ENCODE data around the gene ENG.

The ENG gene

DNA sequence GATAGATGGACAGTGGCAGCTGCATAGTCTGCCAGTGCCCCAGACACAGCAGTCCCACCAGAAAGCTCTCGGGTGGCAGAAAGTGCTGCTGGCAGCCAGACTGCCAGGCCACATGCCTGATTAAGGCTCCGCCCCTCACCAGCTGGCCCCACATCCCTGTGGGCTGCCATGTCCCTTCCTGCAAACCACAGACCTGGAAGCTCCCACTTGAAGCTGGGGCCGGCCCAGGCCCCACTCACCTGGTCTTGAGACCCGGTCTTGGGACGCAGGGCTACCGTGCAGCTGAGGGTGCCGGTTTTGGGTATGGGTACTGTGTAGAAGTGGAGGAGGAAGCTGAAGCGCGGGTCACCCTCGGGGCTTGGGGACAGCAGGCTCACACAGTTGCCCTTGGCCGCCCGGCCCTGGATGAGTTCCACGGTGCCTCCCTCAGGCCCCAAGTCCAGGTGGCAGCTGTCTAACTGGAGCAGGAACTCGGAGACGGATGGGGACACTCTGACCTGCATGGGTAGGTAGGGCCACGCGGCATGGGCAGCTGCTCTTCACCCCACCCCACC, 36.5 kb downstream of the ENG start:
- in situ Hi-C loops (cut with MboI; ENCODE audit: low sequenced_read_pairs) = no loop called here

- in situ Hi-C loops (cut with MboI; ENCODE audit: low sequenced_read_pairs) = no loop called here
These were observed 37.7 kb downstream of the ENG start for GRCh38 chr9:127816728-127817127.

DNA sequence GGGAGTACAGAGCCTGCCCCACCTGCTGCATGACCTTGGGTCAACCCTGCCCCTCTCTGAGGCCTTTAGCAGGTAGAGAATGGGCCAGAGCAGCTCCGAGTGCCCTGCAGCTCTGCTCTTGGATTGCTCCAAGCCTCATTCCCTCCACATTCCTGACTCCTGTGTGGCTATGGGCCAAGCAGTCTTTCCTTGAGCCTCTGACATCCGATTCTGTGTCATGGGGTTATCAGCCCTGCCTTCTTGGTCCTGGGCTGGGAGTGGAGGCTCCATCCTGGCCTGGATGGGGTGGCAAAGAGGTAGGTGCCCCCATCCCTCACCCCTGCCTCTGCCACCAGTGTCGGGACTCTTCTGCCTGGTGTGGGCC, 38.1 kb downstream of the ENG start:
- in situ Hi-C loops (cut with MboI; ENCODE audit: low sequenced_read_pairs) = no loop called here

DNA sequence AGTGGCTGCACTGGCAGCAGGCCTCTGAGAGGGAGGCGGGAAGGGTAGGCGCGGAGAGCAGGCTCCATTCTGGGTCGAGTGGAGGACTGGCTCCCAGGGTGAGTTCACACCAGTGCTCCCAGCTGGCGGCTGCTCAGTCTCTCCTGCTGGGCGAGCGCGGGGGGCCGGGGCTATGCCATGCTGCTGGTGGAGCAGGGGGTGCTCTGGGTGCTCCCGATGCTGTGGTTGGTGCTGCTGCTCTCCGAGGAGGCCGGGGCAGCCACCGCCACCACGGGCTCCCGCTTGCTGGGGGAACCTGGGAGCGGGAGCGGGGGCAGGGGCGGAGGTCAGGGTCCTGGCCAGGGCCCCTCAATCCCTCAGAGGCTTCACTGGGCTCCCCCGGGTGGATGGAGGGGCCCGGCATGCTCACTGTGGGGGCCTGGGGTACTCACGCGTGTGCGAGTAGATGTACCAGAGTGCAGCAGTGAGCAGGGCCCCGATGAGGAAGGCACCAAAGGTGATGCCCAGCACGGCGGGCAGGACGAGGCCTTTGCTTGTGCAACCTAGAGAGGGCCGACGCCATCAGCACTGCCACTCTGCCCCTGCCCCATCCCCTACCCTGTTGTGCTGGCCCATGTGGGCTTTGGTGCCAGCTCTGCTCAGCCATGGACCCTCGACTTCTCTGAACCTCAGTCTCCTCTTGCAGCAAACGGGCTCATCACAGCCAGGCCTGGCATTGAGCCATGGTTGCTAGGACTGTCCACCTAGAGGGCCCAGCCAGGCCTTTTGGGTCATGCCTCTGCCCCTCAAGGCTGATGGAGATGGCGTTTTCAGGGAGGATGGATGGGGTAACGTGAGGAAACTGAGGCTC, 38.7 kb downstream of the ENG start:
- in situ Hi-C loops (cut with MboI; ENCODE audit: low sequenced_read_pairs) = no loop called here

GRCh38 chr9:127814619-127815511, 39.6 kb downstream of the ENG start:
- in situ Hi-C loops (cut with MboI; ENCODE audit: low sequenced_read_pairs) = no loop called here

- in situ Hi-C loops (cut with MboI; ENCODE audit: low sequenced_read_pairs) = no loop called here
These were observed 40.7 kb downstream of the ENG start for GRCh38 chr9:127813686-127814226.

GRCh38 chr9:127812936-127813675, 41.4 kb downstream of the ENG start:
- in situ Hi-C loops (cut with MboI; ENCODE audit: low sequenced_read_pairs) = no loop called here

- in situ Hi-C loops (cut with MboI; ENCODE audit: low sequenced_read_pairs) = no loop called here
These were observed 42.4 kb downstream of the ENG start for GRCh38 chr9:127812011-127812410.

DNA sequence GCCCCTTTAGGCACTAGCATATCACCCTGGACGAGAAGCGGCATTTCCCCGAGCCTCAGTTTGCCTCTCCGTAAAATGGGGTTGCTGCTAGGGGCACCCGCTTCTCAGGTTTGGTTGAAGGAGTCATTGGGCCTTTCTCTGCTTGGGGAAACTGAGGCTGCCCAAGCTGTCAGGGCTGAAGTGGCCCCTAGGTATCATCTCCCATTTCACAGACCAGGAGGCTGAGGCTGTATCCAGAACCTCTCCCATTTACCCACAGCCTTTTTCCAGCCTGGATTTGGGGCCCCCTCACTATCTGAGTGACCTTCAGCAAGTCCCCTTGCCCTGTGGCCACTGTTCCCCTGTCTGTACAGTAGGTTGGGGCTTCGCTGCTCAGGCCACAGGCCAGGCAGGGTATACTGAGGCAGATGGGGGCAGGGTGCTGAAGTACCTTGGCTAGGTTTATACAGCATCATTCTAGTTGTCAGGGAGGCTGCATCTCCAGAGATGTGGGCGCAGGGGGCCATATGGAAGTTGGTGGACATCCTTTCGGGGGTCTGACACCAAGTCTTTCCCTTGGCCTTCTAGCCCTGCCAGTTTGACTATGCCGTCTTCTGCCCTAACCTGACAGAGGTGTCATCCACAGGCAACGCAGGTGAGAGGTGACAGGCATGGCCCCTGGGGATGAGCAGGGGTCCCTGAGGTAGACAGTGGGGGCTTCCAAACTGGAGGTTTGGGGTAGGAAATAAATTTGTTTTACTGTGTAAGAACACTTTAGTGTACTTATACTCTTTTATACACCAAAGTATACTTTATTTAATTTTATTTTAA, 43.9 kb downstream of the ENG start:
- in situ Hi-C loops (cut with MboI; ENCODE audit: low sequenced_read_pairs) = no loop called here

GRCh38 chr9:127809540-127810377, 44.7 kb downstream of the ENG start:
- in situ Hi-C loops (cut with MboI; ENCODE audit: low sequenced_read_pairs) = no loop called here

DNA sequence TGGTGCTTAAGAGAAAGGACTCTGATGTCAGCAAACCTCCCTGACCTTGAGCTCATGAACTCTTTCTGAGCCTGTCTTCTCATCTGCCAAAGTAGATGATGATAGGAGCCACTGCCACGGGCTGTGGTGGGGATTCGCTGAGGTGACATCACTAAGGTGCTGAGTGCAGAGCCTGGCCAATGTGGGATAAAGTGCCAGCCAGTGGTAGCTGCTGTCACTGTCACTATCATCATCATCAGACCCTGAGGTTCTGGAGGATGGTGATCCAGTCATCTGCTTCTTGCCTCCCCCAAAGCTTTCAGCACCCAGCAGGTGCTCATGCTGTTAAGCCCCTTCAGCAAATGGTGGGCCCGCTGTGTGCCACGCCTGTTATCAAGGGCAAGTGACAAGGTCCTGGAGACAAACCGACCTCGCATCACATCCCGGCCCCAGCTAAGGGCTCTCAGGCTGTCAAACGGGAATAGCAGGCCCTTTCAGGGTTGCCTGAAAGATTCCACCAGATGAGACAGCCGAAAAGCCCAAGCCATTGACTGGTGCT, 45.4 kb downstream of the ENG start:
- in situ Hi-C loops (cut with MboI; ENCODE audit: low sequenced_read_pairs) = no loop called here

- in situ Hi-C loops (cut with MboI; ENCODE audit: low sequenced_read_pairs) = no loop called here
These were observed 46.0 kb downstream of the ENG start for GRCh38 chr9:127808347-127809001.

GRCh38 chr9:127806871-127807270, 47.6 kb downstream of the ENG start:
- in situ Hi-C loops (cut with MboI; ENCODE audit: low sequenced_read_pairs) = no loop called here

DNA sequence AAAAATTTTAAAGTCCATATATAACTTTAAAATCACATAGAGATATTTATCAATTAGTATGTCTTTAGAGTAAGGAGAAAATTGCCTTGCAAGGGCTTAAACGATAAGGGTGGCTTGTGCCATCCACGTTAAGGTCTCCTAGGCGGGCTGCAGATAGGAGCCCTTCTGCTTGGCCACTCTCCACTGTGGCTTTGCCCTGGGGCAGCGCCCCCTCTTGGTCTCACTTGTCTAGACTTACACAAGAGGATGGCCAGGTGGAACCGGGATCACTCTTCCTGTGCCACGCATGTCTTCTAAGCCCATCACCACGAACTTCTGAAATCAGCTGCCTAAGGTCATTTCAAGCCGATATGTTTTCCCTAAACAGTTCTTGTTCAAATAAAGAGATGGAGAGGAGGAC, 48.8 kb downstream of the ENG start:
- in situ Hi-C loops (cut with MboI; ENCODE audit: low sequenced_read_pairs) = no loop called here

GRCh38 chr9:127803507-127804352, 50.7 kb downstream of the ENG start:
- in situ Hi-C loops (cut with MboI; ENCODE audit: low sequenced_read_pairs) = no loop called here

DNA sequence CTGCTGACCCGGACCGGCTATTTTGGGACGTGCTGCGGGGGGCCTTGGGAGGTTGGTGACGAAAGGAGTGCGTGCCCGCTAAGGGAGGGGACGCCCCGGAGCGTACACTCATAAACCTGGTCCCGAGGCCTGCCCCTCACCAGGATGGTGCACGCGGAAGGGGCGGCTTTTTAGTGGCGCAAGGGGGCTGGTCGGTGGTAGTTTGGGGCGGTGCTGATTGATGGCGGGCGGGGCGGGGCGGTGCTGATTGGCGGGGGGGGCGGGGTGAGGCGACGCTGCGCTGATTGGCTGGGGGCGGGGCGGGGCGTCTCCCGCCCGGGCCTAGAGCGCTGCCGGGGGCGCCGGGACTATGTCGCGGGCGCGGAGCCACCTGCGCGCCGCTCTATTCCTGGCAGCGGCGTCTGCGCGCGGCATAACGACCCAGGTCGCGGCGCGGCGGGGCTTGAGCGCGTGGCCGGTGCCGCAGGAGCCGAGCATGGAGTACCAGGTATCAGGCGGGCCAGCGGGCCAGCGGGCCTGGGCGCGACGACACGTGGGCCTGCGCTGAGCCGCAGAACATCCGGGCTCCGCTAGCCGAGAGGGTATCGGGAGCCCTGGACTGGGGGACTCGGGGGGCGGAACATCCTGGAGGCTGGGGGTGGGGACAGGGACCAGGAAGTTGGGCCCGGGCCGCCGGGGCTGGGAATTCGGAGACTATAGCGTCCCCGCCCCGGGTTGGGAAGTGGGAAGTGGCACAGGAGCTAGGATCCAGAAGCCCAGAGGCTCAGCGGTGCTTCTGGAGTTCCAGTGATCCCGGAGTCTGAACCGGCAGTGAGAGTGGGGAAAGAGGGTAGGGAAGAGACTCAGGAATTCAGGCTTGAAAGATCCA, 51.6 kb downstream of the ENG start, which contains the start of gene FPGS:
Gene FPGS, plus strand, starts transcription at position 307 of the 868 bp plus-strand sequence. Its CDS starts 43 bp downstream, at position 350.
- in situ Hi-C loops (cut with MboI; ENCODE audit: low sequenced_read_pairs) = no loop called here

Measured in HL-60/S4 treated with phorbol 12-myristate 13-acetate at 8.2 ng/mL for 4 days and 3 days (cell line).